OCI-LY7 (cell line): ENCODE measurements around the gene DNER.

Experiments used
- EZH2phosphoT487 ChIP-seq: fragments of 200-600 bp; sonication (generic); IDR thresholded peaks from 2 replicates; pipeline ENCODE4 v1.6.1; 2018; ENCODE audit warnings: low read depth, borderline replicate concordance, mild to moderate bottlenecking, mixed run types, antibody characterized with exemption, low read length, moderate library complexity, mixed read lengths
- TF ChIP-seq, protein P1 (sequence below): fragments of 200-600 bp; sonication (generic); conservative IDR thresholded peaks from 2 replicates; pipeline ENCODE4 v1.5.1; 2014; ENCODE audit warnings: mild to moderate bottlenecking, antibody characterized with exemption, low read length, moderate library complexity, mixed read lengths

DNA sequence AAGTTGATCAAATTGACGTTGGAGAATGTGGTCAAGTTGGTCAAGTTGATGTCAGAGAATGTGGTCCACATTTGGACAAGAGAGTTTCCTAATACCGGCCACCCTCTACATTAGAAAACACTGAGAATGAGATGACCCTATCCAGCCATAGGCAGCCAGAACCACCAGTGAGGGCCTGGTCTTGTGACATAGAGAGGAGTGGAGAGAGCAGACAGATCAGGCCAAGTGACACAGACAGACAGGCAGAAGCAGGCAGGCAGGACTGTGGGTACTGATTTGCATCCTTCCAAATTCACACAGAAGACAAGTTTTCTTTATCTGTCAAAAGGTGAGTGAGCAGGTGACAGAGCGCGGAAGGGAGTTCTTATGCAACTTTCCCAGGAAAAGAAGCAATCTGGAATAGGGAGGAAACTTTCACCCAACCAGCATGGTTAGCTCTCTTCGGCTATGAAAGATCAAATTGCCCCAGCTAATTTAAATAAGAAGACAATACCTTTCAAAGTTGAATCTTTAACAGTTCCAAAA lies 334.2 kb downstream of the DNER start:
- TF ChIP-seq, protein P1, sequence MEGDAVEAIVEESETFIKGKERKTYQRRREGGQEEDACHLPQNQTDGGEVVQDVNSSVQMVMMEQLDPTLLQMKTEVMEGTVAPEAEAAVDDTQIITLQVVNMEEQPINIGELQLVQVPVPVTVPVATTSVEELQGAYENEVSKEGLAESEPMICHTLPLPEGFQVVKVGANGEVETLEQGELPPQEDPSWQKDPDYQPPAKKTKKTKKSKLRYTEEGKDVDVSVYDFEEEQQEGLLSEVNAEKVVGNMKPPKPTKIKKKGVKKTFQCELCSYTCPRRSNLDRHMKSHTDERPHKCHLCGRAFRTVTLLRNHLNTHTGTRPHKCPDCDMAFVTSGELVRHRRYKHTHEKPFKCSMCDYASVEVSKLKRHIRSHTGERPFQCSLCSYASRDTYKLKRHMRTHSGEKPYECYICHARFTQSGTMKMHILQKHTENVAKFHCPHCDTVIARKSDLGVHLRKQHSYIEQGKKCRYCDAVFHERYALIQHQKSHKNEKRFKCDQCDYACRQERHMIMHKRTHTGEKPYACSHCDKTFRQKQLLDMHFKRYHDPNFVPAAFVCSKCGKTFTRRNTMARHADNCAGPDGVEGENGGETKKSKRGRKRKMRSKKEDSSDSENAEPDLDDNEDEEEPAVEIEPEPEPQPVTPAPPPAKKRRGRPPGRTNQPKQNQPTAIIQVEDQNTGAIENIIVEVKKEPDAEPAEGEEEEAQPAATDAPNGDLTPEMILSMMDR, result no peak
- no peak for TF ChIP-seq EZH2phosphoT487
